HG02571 (cell line): Measurements from ENCODE around the gene ZNF300.
"Not testable (repeated sequence)": the region's sequence is repeated elsewhere in the genome, so short reads cannot be mapped to it uniquely, and the experiment has no call there.

ENCODE experiments used
- ATAC-seq: cut with Tn5 transposase; IDR thresholded peaks from one replicate; pipeline ENCODE4 v1.9.1; 2021; ENCODE audit warnings: mild to moderate bottlenecking, moderate library complexity; ENCODE audit not compliant: unreplicated experiment

Gene ZNF300

GRCh38 chr5:150846308-150846653 lies 58.5 kb downstream of the ZNF300 start, which contains the start of gene IRGM:
IRGM (plus strand) TSS chr5:150846521; CDS start chr5:150848124, 1,603 bp downstream.
- ATAC-seq, result not testable (repeated sequence)

GRCh38 chr5:150845185-150845859 lies 59.5 kb downstream of the ZNF300 start:
- ATAC-seq, result not testable (repeated sequence)
